OCI-LY7 (cell line): ENCODE measurements around the gene ARL4D. TPM values are rescaled to one million over a fixed set of nuclear protein-coding genes. Genes with fewer than 3 reads are reported as not detected.
A peak's percentile ranks its signal among the peaks of the same experiment; 100 is the strongest.

Experiments used
- BruUV-seq: library from RNA; stranded (reverse); fragments of 400-500 nt; replicated peaks from 2 replicates; lab custom pipeline; 2021; lab: Mats Ljungman, UMichigan
- CTCF ChIA-PET: fragments of 300-600 bp; sonication (Branson Sonifier 250); formaldehyde crosslinking; loops from one replicate; lab custom pipeline; 2022; ENCODE audit warnings: antibody characterized with exemption; ENCODE audit not compliant: unreplicated experiment; lab: Charles Lee
- POLR2A ChIA-PET: fragments of 300-600 bp; sonication (Branson Sonifier 250); formaldehyde crosslinking; loops from one replicate; lab custom pipeline; 2022; ENCODE audit warnings: antibody characterized with exemption; lab: Charles Lee
- DNase-seq: peaks from one replicate; pipeline ENCODE4 v3.0.0-alpha.2; 2015; ENCODE audit warnings: low spot score
- H2AFZ ChIP-seq: fragments of 200-600 bp; sonication (generic), shearing (Covaris generic); 2 replicates; pipeline ENCODE4 v1.6.1; 2014; ENCODE audit warnings: mild to moderate bottlenecking, antibody characterized with exemption, low read length, moderate library complexity
- H3K27ac ChIP-seq: fragments of 200-600 bp; sonication (generic); 2 replicates; pipeline ENCODE4 v1.5.1; 2014; ENCODE audit warnings: mixed run types, low read depth, mild to moderate bottlenecking, moderate library complexity, low read length, inconsistent platforms; ENCODE audit not compliant: poor library complexity, severe bottlenecking
- H3K36me3 ChIP-seq: fragments of 200-600 bp; sonication (generic); 2 replicates; pipeline ENCODE4 v1.6.1; 2014; ENCODE audit warnings: mild to moderate bottlenecking, antibody characterized with exemption, low read length, moderate library complexity, mixed read lengths; ENCODE audit not compliant: insufficient read depth
- H3K4me1 ChIP-seq: fragments of 200-600 bp; sonication (generic); 2 replicates; pipeline ENCODE4 v1.5.1; 2014; ENCODE audit warnings: mild to moderate bottlenecking, low read length; ENCODE audit not compliant: insufficient read depth, poor library complexity, severe bottlenecking
- H3K4me2 ChIP-seq: fragments of 200-600 bp; sonication (generic); 2 replicates; pipeline ENCODE4 v1.6.1; 2014; ENCODE audit warnings: mild to moderate bottlenecking, low read length
- H3K4me3 ChIP-seq: fragments of 200-600 bp; sonication (generic); 2 replicates; pipeline ENCODE4 v1.5.1; 2014; ENCODE audit warnings: mild to moderate bottlenecking, low read depth, low read length; ENCODE audit not compliant: poor library complexity, severe bottlenecking
- H3K79me2 ChIP-seq: fragments of 200-600 bp; sonication (generic); 2 replicates; pipeline ENCODE4 v1.6.1; 2016; ENCODE audit warnings: low read depth, mild to moderate bottlenecking, low read length, moderate library complexity, mixed read lengths; ENCODE audit not compliant: insufficient read depth
- H3K9me2 ChIP-seq: fragments of 200-600 bp; sonication (generic); 2 replicates; pipeline ENCODE4 v1.6.1; 2016; ENCODE audit warnings: mild to moderate bottlenecking, low read length, mixed read lengths; ENCODE audit not compliant: insufficient read depth
- H3K9me3 ChIP-seq: fragments of 200-600 bp; sonication (generic); 2 replicates; pipeline ENCODE4 v1.6.1; 2014; ENCODE audit warnings: mild to moderate bottlenecking, mixed run types, low read length, mixed read lengths
- H4K20me1 ChIP-seq: fragments of 200-600 bp; sonication (generic); 2 replicates; pipeline ENCODE4 v1.6.1; 2014; ENCODE audit warnings: mild to moderate bottlenecking, antibody characterized with exemption, low read length, moderate library complexity, mixed read lengths; ENCODE audit not compliant: insufficient read depth
- EZH2phosphoT487 ChIP-seq: fragments of 200-600 bp; sonication (generic); IDR thresholded peaks from 2 replicates; pipeline ENCODE4 v1.6.1; 2018; ENCODE audit warnings: low read depth, borderline replicate concordance, mild to moderate bottlenecking, mixed run types, antibody characterized with exemption, low read length, moderate library complexity, mixed read lengths
- intact Hi-C: fragments of 100-400 bp; cut with micrococcal nuclease; formaldehyde crosslinking; loops from one replicate; pipeline ENCODE4 v1.10.0; 2022; ENCODE audit not compliant: unreplicated experiment
- total RNA-seq, 2 experiments: library from RNA; depleted of rRNA in 1 of 2; stranded (reverse); fragments of >200 nt in 1 of 2; shearing (Covaris generic) in 1 of 2; gene quantifications; 2 replicates each; pipeline ENCODE4 v1.2.3, GENCODE V29; 2014 to 2022
- TF ChIP-seq, protein P1 (sequence below): fragments of 200-600 bp; sonication (generic); conservative IDR thresholded peaks from 2 replicates; pipeline ENCODE4 v1.5.1; 2014; ENCODE audit warnings: mild to moderate bottlenecking, antibody characterized with exemption, low read length, moderate library complexity, mixed read lengths

The ARL4D gene
- total RNA-seq, 2 experiments from 2014 or later: 0.72 to 1.4 TPM

GRCh38 chr17:43385046-43385831 lies 13.6 kb upstream of the ARL4D start:
- CTCF ChIA-PET: no interaction called here
- Histone ChIP-seq H3K79me2 (no peaks in the 10 kb centered on the region), H4K20me1 (no peaks in the 10 kb centered on the region), H3K9me3 (peaks cover 12% of the 10 kb centered on the region; the same call in 1 of the 2 replicates), H3K9me2 (no peaks in the 10 kb centered on the region), H3K4me2 (no peak overlapping the region), H3K4me3 (no peak overlapping the region), H3K4me1 (peaks cover 5% of the 10 kb centered on the region), H3K36me3 (no peaks in the 10 kb centered on the region), H3K27ac (no peak overlapping the region), H2AFZ (no peak overlapping the region)
- POLR2A ChIA-PET: interaction anchor here (0.6 to 1.6 kb wide), 3 partner anchors 13 to 24 kb away, joined by 3 read pairs; no protein-coding TSS in a partner anchor
- no peak for DNase-seq
- BruUV-seq: no TSS peak
- TF ChIP-seq EZH2phosphoT487: no peak
- TF ChIP-seq, protein P1, sequence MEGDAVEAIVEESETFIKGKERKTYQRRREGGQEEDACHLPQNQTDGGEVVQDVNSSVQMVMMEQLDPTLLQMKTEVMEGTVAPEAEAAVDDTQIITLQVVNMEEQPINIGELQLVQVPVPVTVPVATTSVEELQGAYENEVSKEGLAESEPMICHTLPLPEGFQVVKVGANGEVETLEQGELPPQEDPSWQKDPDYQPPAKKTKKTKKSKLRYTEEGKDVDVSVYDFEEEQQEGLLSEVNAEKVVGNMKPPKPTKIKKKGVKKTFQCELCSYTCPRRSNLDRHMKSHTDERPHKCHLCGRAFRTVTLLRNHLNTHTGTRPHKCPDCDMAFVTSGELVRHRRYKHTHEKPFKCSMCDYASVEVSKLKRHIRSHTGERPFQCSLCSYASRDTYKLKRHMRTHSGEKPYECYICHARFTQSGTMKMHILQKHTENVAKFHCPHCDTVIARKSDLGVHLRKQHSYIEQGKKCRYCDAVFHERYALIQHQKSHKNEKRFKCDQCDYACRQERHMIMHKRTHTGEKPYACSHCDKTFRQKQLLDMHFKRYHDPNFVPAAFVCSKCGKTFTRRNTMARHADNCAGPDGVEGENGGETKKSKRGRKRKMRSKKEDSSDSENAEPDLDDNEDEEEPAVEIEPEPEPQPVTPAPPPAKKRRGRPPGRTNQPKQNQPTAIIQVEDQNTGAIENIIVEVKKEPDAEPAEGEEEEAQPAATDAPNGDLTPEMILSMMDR: no peak
- intact Hi-C loops: no loop called here

- H3K9me2 ChIP-seq: no peaks in the 10 kb centered on the region
- ChIA-PET CTCF (interaction anchor here (0.5 to 1.2 kb wide), 3 partner anchors 26 to 465 kb away, joined by 3 to 4 read pairs (median 3); partner anchors contain the start of gene DHX8), POLR2A (interaction anchor here (1.5 to 2.0 kb wide), 3 partner anchors 20 to 95 kb away, joined by 7 to 8 read pairs (median 8); partner anchors contain the start of gene DHX8)
- DNase-seq: peak; percentile 93
- H2AFZ ChIP-seq: peak overlapping the region; percentile 79
- intact Hi-C loops: loop anchor here (1.0 to 2.0 kb wide), 2 partner anchors 16 to 95 kb away; partner anchors contain the start of gene DHX8
- TF ChIP-seq EZH2phosphoT487: no peak
- TF ChIP-seq, protein P1: no peak
- H3K9me3 ChIP-seq: no peaks in the 10 kb centered on the region
- H3K4me2 ChIP-seq: peak overlapping the region; percentile 88
- H3K36me3 ChIP-seq: no peaks in the 10 kb centered on the region
- H4K20me1 ChIP-seq: no peaks in the 10 kb centered on the region
- peak overlapping the region; percentile 72 for H3K4me3 ChIP-seq
- no peaks in the 10 kb centered on the region for H3K79me2 ChIP-seq
- peak overlapping the region; percentile 67 for H3K27ac ChIP-seq
- H3K4me1 ChIP-seq: peaks cover 5% of the 10 kb centered on the region
- TSS peak; percentile 91 for BruUV-seq
Observed at GRCh38 chr17:43388359-43389045, 10.3 kb upstream of the ARL4D start.
